ENCODE data around the gene CYB5B.

The CYB5B gene

DNA sequence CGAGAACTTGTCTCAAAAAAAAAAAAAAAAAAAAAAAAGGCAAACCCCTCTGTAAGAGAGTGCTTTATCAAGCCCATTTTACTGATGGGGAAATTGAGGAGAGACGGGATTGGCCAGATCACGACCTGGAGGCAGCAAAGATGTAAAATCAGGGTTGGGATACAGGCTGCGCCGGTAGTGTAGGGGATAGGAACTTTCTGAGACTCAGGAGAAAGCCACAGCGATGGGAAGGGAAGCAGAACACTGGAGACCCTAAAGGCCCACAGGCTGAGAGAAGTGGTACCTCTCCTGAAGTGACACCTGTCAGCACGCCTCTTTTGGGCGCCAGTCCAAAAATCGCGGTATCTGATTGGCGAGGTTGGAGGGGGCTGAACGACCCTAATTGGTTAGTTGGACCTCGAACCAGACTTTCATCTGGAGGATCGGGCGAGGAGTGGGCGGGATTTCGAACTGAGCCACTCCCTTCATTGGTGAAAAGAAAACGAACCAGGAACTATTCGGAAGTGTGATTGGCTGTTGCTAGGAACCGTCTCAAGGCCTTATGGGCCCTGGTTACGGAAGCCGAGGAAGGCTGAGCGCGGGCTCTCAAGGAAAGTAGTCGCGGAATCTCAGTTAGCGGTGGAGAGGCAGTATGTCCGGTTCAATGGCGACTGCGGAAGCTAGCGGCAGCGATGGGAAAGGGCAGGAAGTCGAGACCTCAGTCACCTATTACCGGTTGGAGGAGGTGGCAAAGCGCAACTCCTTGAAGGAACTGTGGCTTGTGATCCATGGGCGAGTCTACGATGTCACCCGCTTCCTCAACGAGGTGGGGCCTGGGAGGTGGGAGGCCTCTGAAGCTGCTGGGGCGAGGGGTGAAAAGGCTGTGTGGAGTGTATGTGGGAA, at the start of gene CYB5B:
Gene CYB5B (plus strand): TSS at position 567 of the 882 bp plus-strand sequence. CDS start 65 bp downstream, at position 632.
- peak; percentile 93 for DNase-seq

GRCh38 chr16:69376393-69377059, 47.9 kb upstream of the CYB5B start:
- DNase-seq, result no peak
- ATAC-seq, result no peak

More for the DNA sequence above, at the start of gene CYB5B:
- ATAC-seq, result peak; percentile 99

DNA sequence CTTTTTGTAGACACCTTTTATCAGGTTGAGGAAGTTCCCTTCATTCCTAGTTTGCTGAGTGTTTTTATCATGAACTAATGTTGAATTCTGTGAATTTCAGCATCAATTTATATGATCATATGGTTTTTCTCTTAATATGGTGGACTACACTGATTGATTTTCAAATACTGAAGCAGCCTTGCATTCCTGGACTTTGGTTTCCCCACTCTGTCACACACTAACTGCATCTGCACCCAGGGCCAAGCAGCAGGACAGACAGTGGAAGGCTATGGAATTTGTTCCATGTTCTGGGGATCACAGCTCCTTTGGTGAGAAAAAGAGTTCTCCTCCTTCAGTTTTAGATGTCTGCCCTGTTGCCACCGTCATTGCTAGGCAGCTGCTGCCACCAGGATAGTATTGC, 46.4 kb upstream of the CYB5B start:
- DNase-seq, result no peak
- ATAC-seq, result no peak

- no peak for DNase-seq
- no peak for ATAC-seq
These were observed 45.7 kb upstream of the CYB5B start for GRCh38 chr16:69378760-69379159.

DNA sequence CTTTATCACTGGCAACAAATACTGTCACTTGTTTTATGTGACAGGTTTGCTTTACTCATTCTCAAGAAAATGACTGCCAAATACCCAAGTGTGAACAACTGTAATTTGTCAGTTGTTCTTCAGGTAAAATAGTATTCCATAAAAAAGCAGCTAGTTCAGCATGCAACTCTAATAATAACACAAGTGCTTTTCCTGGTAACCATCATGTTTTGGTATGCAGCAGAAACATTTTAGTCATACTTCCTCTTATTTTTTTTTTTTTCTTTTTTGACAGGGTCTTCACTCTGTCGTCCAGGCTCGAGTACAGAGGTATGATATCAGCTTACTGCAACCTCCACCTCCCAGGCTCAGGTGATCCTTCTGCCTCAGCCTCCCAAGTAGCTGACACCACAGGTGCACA, 43.2 kb upstream of the CYB5B start:
- no peak for DNase-seq
- ATAC-seq, result no peak

- no peak for DNase-seq
- ATAC-seq, result no peak
These were observed 42.0 kb upstream of the CYB5B start for GRCh38 chr16:69382421-69382820.

DNA sequence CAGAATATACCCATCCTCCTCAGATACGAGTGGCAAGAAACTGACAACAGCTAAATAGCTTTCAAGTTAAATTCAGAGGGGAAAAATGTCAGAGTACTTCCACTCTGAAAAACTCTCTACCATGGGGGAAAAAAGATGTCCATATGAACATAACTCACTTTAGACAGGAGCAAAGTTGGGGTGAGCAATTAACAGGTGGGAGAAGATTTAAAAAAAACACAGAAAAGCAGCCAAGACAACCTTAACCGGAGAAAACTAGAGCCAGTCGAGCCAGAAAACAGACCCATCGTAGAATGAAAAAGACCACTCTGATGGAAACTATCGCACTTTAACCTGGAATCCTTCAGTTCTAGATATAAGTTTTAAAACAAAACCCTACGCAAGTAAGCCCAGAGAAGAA, 39.4 kb upstream of the CYB5B start:
- DNase-seq, result no peak
- no peak for ATAC-seq

DNA sequence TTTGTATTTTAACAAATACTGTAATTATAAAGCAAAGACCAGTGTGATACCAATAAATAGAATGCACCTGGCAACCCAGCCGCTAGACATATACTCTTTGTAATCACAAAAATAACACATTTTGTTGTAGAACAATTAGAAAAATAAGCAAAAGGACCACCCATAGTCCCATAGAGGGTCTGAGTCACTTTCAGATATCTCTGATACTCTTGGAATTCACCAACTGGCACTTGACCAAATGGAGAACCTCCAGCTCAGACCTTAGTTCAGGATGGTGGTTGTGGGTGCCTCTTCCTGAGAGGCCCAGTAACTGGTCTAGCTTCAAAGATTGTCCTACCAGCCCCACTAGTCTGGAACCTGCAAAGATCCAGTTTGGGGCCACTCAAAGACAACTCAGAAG, 37.8 kb upstream of the CYB5B start:
- DNase-seq, result no peak
- ATAC-seq, result no peak

DNA sequence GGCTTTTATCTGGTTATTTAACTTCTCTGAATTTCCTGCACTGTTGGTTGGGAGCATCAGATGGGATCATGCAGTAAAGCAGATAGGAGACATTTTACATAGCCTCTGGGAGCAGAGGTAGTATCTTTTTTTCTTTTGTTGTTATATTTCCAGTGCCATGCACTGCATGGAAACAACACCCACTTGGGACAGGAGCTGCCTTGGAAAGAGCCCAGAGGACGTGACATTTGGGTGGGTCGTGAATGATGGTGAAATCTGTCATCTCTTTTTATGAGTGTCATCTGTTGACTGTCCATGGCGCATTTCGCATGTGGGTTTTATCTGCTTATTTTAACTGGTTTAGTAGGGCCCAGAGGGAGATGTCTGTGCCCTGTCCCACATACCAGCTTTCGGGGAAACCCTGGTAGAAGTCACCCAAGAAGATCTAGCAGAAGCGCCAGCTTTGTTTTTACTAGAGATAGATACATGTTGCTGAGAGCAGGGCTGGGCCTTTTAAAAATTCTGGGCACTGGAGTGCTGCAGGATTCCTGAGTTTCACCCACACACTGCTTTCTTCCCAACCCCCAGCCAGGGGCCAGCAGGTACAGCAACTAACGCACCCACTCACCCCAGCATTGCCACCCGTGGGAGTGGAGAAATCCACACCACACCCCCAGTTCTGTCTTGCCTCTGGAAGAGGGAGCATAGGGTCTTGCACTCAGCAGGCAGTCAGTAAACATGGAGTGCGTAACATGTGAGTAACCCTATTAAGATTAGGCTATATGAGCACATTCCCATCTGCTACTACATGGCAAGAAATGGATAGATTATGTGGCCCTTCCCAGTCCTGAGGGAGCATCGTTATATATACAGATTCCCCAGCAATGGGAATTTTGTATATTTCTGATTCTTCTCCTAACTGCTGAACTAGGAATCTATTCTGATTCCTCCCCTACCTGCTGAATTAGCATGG, 30.2 kb upstream of the CYB5B start:
- DNase-seq (no peak), ATAC-seq (no peak)

DNA sequence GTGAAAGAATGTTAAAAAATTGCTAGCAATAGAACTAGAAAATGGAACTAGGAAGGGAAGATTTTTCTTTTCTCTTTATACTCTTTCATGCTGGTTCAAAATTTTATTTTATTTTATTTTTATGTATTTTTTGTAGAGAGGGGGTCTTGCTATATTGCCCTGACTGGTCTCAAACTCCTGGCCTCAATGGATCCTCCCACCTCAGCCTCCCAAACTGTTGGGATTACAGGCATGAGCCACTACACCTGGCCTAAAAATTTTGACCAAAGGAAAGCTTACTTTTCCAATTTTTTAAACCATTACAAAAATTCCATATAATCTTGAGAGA, 28.6 kb upstream of the CYB5B start:
- no peak for ATAC-seq

DNA sequence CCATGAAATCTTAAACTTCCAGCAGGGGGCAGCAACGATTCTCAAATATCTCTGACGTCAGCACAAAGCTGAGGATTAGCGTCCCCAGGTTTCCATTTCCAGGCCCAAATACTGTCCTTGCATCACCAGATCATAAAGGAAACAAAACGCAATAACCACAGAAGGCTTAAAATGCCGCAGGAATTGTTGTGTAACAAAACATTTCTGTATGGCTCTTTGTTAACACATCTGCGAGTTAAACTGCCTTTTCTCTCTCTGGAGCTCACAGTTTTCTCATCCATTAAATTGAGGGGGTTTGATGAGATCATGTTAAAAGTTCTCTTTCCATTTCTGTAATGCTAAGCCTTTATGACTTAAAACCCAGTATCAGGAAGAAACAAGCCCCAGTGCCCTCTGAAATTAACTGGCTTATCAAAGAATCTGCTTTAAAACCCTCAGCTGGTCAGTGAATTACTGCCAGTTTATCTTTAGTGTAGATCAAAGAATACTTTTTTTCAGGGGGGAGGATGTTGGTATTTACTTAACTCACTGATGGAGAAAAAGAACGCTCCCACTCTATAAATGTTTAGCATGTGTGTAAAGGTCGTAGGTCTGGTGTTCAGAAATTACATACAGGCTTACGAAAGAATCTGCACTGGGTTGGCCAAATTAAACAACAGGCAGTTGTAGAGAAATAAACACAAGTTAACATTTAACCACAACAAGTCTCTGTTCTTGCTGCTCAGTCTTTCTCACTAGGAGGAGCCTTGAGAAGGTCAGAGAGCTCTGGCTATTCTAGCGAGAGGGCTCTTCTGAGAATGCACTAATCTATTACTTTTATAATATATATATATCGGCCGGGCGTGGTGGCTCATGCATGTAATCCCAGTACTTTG, 28.0 kb upstream of the CYB5B start:
- ATAC-seq (peak; percentile 59), DNase-seq (peak; percentile 78)

More for the DNA sequence above, 28.6 kb upstream of the CYB5B start:
- no peak for DNase-seq

DNA sequence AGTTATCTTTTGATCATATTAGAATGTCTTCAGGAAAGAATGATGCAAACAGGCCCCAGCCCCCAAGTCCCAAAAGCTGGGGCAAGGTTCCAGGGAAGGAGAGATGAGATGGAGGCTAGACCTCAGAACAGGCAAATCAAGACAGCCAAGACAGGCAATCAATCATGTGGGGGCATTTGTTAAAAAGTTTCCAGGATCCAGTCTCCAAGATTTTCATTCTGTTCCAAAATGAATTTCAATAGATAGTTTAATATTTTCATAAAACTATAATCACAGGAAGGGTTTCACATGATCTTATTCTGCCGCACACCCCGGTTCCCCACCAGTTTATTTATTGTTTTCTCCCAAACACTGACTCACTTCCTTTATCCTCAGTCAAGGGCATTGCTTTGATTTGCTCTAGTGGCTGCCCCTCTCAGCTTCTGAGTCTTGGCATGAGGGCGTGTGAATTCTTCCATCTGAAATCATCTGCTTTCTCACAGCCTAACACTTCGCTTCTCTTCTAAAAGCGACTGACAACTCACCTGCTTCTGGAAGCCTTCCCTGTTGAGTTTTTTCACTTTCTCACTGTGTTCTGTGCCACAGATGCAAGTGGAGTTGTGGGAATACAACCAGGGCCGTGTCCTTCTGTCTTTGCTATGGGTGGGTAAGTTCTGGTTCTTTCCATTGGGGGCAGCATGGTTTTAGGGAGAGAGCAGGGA, 26.4 kb upstream of the CYB5B start:
- DNase-seq, result no peak
- ATAC-seq, result no peak

- ATAC-seq, result peak; percentile 51
- DNase-seq, result no peak
These were observed 25.1 kb upstream of the CYB5B start for GRCh38 chr16:69399361-69399760.

DNA sequence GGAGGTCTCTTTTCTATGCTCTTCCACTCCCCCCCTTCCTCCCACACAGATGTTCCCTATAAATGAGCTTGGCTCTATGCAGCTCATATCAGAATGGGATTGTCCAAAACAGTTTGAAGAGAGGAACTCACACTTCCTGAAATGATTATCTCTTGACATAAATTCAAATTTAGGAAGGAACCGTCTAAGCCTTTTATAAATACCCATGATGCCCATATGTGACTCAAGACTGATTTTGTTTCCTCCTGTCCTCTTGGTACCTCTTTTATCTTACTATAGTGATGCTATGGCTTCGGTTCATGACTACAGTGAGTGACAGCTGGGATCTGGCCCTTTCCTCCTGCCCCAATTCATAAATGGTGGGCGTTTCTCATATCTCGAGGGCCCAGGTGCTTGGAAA, 22.0 kb upstream of the CYB5B start:
- ATAC-seq (peak; percentile 38), DNase-seq (no peak)

- ATAC-seq (no peak), DNase-seq (no peak)
These were observed 20.1 kb upstream of the CYB5B start for GRCh38 chr16:69404275-69404805.

GRCh38 chr16:69405326-69405725, 19.1 kb upstream of the CYB5B start:
- ATAC-seq (no peak), DNase-seq (no peak)

DNA sequence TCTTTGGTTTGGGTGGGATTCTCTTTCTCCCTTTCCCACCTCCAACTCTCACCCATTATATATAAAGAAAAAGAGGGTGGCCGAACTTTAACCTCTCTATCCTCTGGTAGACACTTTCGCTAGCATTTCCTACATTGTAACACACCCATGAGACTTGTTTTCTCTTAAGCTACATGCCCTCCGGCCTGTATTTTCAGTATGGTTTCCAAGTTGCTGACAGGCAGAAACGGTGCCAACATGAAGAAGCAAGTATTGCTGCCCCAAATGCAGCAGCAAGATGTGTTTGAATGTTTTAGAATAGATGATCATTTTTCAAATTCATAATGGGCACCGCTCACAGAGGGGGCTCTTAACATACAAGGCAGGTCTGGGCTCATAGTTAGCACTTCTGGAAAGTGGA, 18.7 kb upstream of the CYB5B start:
- ATAC-seq (no peak), DNase-seq (no peak)

- ATAC-seq (no peak), DNase-seq (no peak)
These were observed 17.6 kb upstream of the CYB5B start for GRCh38 chr16:69406780-69407331.

DNA sequence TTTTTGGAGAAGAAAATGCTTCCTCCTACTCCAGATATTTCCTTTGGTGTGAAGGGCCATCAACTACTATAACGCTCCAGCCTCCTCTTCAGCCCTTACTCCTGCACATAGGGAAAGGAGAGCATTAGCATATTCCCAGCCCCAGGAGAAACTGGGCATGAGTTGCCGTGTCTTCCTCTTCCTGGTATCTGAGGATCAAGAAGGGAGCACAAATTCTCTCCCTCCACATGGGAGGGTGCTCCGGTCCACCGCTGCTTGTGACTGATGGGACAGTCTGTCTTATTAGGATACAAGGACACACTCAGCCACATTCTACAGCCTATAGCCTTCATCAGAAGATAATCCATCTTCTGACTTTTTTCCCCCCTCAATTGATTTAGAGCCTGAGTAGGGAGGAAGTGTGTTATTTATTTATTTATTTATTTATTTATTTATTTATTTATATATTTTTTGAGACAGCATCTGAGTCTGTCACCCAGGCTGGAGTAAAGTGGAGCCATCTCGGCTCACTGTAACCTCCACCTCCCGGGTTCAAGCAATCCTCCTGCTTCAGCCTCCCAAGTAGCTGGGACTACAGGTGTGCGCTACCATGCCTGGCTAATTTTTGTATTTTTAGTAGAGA, 16.6 kb upstream of the CYB5B start:
- DNase-seq, result no peak
- no peak for ATAC-seq

DNA sequence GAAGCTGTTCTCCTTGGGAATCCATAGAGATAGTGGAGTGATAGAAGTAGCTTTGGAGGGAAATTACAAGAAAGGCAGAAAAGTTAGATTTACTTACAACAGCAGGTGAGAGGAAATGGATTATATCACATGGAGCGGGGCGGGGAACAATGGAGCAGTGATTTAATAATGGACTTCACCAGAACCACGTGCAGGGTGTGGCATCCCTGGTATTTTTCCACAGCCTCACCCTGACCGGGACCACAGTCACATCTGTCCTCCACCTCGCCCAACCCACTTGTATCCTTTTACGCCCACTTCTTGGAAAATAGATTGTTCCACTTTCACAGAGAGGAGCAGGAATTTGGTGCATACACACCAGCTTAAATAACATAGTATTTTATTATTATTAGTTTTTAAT, 15.9 kb upstream of the CYB5B start:
- ATAC-seq, result no peak
- DNase-seq, result no peak
